Raji (cell line): ENCODE measurements around the gene ACBD3.

Source experiments
- POLR2A ChIP-seq: IDR thresholded peaks from 2 replicates; pipeline ENCODE4 v1.6.1; 2011; ENCODE audit warnings: low read depth, low read length, control low read depth; ENCODE audit not compliant: insufficient read depth

Gene ACBD3

DNA sequence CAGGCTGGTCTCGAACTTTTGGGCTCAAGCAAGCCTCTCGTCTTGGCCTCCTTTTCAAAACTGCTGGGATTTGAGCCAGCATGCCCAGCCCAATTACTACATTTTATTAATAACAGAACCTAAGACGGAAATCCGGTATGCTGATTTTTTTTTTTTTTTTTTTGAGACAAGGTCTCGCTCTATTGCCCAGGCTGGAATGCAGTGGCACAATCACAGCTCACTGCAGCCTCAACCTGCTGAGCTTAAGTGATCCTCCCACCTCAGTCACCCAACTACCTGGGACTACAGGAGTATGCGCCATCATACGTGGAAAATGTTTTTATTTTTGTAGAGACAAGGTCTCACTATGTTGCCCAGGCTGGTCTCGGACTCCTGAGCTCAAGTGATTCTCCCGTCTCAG is 20.2 kb downstream of the ACBD3 start:
- no peak for TF ChIP-seq POLR2A

DNA sequence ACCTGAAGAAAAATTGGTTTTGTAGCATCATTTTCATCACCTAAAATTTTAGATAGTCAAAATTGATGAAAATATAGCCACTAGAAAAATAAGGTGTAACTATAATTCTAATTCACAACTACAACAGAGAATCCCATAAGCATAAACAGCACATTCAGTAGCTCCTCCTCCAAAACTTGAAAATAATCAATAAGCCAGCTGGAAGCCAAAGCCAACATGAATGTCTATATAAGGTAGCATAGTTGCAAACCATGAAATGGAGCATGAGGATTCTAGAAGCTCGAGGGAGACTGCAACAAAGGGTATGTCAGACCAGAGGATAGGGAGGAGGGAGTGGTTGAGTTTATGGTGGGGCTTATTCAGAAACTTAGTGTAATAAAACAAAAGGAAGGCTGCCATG is 22.4 kb downstream of the ACBD3 start:
- TF ChIP-seq POLR2A = no peak

DNA sequence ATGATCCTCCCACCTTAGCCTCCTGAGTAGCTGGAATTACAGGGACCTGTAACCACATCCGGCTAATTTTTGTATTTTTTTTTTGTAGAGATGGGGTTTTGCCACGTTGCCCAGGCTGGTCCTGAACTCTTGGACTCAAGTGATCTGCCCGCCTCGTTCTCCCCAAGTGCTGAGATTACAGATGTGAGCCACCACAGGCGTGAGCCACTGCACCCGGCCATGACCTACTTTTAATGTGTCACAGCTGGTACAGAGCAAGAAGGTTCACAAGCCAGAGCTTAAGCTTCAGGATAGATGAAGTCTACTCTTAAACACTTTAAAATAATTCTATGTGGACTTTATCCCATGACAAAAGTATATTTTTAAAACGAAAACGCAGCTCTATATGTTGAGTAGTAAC is 23.6 kb downstream of the ACBD3 start:
- no peak for TF ChIP-seq POLR2A

DNA sequence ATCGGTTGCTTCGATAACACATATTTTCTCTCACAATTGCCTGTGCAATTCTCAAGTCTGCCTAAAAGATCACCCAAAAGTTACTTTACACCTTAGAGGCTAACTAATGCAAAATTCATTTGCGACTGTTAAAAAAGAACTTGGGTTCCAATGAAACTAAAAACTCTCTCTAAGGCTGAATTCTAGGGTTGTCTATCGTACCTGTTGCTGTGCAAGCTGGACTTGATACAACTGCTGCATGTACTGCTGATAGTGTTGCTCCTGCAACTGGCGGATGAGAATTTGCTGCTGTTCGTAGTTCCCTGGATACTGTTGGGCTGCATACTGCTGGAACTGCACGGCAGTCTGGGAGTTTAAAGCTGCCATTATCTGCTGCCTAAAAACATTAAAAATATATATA is 27.6 kb downstream of the ACBD3 start:
- TF ChIP-seq POLR2A = no peak

GRCh38 chr1:226158457-226158856 is 28.1 kb downstream of the ACBD3 start:
- TF ChIP-seq POLR2A = no peak

DNA sequence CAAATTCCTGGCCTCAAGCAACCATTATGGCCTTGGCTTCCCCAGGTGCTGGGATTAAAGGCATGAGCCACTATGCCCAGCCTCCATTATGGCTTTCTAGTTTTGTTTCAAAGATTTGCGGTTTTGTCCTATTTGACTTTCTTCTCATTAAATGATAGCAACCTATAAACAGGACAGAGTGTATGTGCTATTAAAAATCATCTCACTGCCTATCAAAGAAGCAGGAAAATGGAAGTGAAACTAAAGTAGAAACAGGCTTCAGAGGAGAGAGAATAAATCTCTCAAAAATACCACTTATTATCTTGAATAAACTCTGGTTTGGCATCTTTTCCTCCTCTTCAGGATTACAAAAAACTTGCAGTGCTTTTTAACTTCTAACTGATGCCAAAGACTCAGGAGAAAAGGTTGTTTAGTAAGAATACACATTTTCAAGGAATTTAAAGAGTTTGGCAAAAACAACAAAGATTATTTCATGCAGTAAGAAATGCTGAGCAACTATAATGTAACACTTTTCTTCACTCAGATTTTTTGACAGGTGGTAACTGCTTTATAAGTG is 28.7 kb downstream of the ACBD3 start:
- no peak for TF ChIP-seq POLR2A

DNA sequence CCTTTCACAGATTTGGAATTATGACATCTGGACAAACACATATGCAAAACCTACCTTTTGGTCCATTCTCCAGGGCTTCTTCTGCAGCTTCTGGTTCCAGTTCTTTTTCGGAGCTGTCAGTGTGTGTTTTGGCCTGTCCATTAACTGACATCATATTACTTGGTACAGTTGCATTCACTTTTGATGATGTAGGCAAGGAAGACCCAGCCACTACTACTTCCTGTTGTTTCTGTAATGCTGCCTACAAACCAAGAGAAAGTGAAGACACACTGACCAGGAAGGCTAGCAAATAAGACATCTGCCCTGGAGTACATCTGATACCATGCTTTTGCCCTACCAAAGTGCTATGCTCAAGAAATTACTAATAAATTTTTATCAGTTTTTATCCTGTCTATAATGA is 31.9 kb downstream of the ACBD3 start:
- TF ChIP-seq POLR2A = no peak

GRCh38 chr1:226149806-226150205 is 36.7 kb downstream of the ACBD3 start:
- no peak for TF ChIP-seq POLR2A

- no peak for TF ChIP-seq POLR2A
Measured at GRCh38 chr1:226148121-226148648, 38.4 kb downstream of the ACBD3 start.

- TF ChIP-seq POLR2A = no peak
Measured at GRCh38 chr1:226144045-226144444, 42.5 kb downstream of the ACBD3 start.

DNA sequence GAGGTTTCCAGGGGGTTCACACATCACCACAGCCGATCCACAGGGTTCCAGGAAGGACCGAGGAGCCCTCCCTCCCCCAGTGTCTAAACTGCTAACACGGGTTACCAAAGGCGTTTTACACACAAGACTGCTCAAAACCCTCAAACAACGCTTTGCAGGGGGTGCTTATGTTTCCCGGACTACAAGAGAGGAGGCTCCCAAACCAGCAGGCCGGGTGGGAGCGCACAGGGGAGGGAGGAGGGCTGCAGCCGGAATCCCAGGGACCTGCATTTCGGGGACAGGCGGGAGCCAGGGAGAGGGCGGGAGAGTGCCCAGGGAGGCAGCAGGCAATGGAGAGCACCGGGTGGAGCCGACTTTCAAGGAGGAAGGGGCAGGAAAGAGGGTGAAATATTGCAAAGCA is 50.8 kb downstream of the ACBD3 start:
- no peak for TF ChIP-seq POLR2A

- no peak for TF ChIP-seq POLR2A
Measured at GRCh38 chr1:226135059-226135651, 51.4 kb downstream of the ACBD3 start.

DNA sequence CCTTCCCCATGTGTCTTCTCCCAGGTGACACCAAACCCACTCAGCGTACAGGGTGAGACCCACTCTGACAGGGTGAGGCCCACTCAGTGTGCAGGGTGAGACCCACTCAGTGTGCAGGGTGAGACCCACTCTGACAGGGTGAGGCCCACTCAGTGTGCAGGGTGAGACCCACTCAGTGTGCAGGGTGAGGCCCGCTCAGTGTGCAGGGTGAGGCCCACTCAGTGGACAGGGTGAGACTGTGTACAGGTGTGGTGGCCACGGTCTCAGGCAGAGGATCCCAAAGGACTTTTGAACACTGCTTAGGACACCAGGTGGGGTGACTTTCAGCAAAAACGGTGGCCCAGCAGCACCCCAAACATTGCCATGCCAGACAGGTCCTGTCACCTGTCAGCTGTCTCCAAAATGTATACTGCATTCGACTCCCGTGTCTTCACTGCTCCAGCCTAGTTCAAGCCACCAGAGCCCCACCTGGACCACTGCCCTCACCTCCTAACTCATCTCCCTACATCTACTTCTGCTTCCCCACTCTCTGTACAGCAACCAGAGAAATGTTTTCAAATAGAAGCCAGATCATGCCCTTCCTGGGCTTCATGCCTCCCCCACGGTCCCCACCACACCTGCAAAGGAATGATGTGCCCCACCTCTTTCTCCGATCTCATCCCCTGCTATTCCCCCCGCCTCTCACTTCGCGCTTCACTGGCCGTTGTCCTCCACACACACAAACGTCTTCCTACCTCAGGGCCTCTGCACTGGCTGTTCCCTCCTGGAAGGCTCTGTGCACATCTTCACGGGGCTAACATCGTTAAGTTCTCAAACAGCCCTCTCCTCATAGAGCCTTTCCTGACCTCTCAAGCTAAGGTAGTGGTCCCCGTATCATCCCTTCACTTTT is 52.1 kb downstream of the ACBD3 start:
- TF ChIP-seq POLR2A = no peak

- no peak for TF ChIP-seq POLR2A
Measured at GRCh38 chr1:226133504-226134123, 52.9 kb downstream of the ACBD3 start.

GRCh38 chr1:226132728-226133503 is 53.6 kb downstream of the ACBD3 start:
- TF ChIP-seq POLR2A = no peak
